DND-41 (cell line): Measurements from ENCODE around the gene YTHDF1.

ENCODE experiments used
- ATAC-seq: fragments of 200-7000 bp; cut with Tn5 transposase; 3 replicates; pipeline ENCODE4 v1.9.1; 2021; ENCODE audit warnings: low read depth; ENCODE audit not compliant: insufficient read depth
- DNase-seq: peaks from one replicate; pipeline ENCODE4 v3.0.0-alpha.2; 2020
- H2AFZ ChIP-seq: 2 replicates; pipeline ENCODE4 v1.6.0; 2012; ENCODE audit warnings: low read depth, low read length
- H3K27ac ChIP-seq: 2 replicates; pipeline ENCODE4 v1.5.1; 2012; ENCODE audit warnings: low read length, inconsistent platforms
- H3K27me3 ChIP-seq: fragments of 200-600 bp; sonication (generic); 2 replicates; pipeline ENCODE4 v1.6.0; 2012; ENCODE audit warnings: low read length, mild to moderate bottlenecking, inconsistent platforms; ENCODE audit not compliant: insufficient read depth, poor library complexity
- H3K36me3 ChIP-seq: 2 replicates; pipeline ENCODE4 v1.5.1; 2012; ENCODE audit warnings: low read length, inconsistent platforms; ENCODE audit not compliant: insufficient read depth
- H3K4me1 ChIP-seq: 2 replicates; pipeline ENCODE4 v1.5.1; 2012; ENCODE audit warnings: mild to moderate bottlenecking, low read length; ENCODE audit not compliant: insufficient read depth
- H3K4me2 ChIP-seq: 2 replicates; pipeline ENCODE4 v1.6.0; 2012; ENCODE audit warnings: mild to moderate bottlenecking, moderate library complexity, low read length, inconsistent platforms; ENCODE audit not compliant: insufficient read depth
- H3K4me3 ChIP-seq, 2 experiments: fragments of 200-600 bp in 1 of 2; shearing (Covaris generic) in 1 of 2; 2 replicates each; pipeline ENCODE4 v1.5.1; 2012 to 2016; ENCODE audit warnings: inconsistent platforms in 2 of 2, low read length in 2 of 2, mild to moderate bottlenecking in 2 of 2, low read depth in 1 of 2, moderate library complexity in 1 of 2
- H3K79me2 ChIP-seq: 2 replicates; pipeline ENCODE4 v1.6.0; 2012; ENCODE audit warnings: low read length, inconsistent platforms; ENCODE audit not compliant: insufficient read depth
- H3K9ac ChIP-seq: 2 replicates; pipeline ENCODE4 v1.6.0; 2012; ENCODE audit warnings: low read depth, mild to moderate bottlenecking, inconsistent platforms, low read length, moderate library complexity
- H3K9me3 ChIP-seq: 2 replicates; pipeline ENCODE4 v1.5.1; 2012; ENCODE audit warnings: low read length, moderate library complexity, mild to moderate bottlenecking, inconsistent platforms; ENCODE audit not compliant: insufficient read depth, severe bottlenecking
- H4K20me1 ChIP-seq: 2 replicates; pipeline ENCODE4 v1.6.0; 2012; ENCODE audit warnings: low read length; ENCODE audit not compliant: insufficient read depth
- EZH2 ChIP-seq: IDR thresholded peaks from 3 replicates; pipeline ENCODE4 v1.6.1; 2012; ENCODE audit warnings: borderline replicate concordance, low read depth, mild to moderate bottlenecking, moderate library complexity, low read length, inconsistent platforms; ENCODE audit not compliant: severe bottlenecking
- TF ChIP-seq, protein P1 (sequence below): IDR thresholded peaks from 2 replicates; pipeline ENCODE4 v1.5.1; 2012; ENCODE audit warnings: borderline replicate concordance, low read length, moderate library complexity, mild to moderate bottlenecking; ENCODE audit not compliant: poor library complexity, severe bottlenecking; ENCODE audit errors: extremely low read depth

YTHDF1 gene

GRCh38 chr20:63216849-63217471 lies 1.0 kb upstream of the YTHDF1 start:
- Histone ChIP-seq H3K79me2 (peaks cover 39% of the 10 kb centered on the region), H3K27me3 (peaks cover 11% of the 10 kb centered on the region), H4K20me1 (peaks cover 36% of the 10 kb centered on the region), H3K4me3 (peak overlapping the region; percentile 19 to 84; a peak in 3 of 4 replicates), H2AFZ (peak overlapping the region; percentile 78), H3K9me3 (no peaks in the 10 kb centered on the region), H3K27ac (peak overlapping the region; percentile 63), H3K4me2 (peak overlapping the region; percentile 83), H3K9ac (peak overlapping the region; percentile 94), H3K36me3 (peaks cover 35% of the 10 kb centered on the region), H3K4me1 (peaks cover 43% of the 10 kb centered on the region)
- TF ChIP-seq EZH2: no peak
- TF ChIP-seq, protein P1, sequence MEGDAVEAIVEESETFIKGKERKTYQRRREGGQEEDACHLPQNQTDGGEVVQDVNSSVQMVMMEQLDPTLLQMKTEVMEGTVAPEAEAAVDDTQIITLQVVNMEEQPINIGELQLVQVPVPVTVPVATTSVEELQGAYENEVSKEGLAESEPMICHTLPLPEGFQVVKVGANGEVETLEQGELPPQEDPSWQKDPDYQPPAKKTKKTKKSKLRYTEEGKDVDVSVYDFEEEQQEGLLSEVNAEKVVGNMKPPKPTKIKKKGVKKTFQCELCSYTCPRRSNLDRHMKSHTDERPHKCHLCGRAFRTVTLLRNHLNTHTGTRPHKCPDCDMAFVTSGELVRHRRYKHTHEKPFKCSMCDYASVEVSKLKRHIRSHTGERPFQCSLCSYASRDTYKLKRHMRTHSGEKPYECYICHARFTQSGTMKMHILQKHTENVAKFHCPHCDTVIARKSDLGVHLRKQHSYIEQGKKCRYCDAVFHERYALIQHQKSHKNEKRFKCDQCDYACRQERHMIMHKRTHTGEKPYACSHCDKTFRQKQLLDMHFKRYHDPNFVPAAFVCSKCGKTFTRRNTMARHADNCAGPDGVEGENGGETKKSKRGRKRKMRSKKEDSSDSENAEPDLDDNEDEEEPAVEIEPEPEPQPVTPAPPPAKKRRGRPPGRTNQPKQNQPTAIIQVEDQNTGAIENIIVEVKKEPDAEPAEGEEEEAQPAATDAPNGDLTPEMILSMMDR: no peak
- DNase-seq (no peak), ATAC-seq (no peak)

- ATAC-seq: peak; percentile 12; the same call in 1 of the 3 replicates
Measured at GRCh38 chr20:63215101-63216040, 560 bp downstream of the YTHDF1 start.

GRCh38 chr20:63214514-63214913 lies 1.4 kb downstream of the YTHDF1 start:
- TF ChIP-seq, protein P1: no peak
- no peak for TF ChIP-seq EZH2
- peaks cover 60% of the 10 kb centered on the region for H4K20me1 ChIP-seq
- peak overlapping the region; percentile 86 for H3K4me2 ChIP-seq
- DNase-seq (no peak), ATAC-seq (no peak)
- peak overlapping the region; percentile 94 for H3K9ac ChIP-seq
- peaks cover 63% of the 10 kb centered on the region for H3K79me2 ChIP-seq
- H3K4me3 ChIP-seq: peak overlapping the region; percentile 59 to 84; a peak in 3 of 4 replicates
- H3K36me3 ChIP-seq: peaks cover 59% of the 10 kb centered on the region
- no peaks in the 10 kb centered on the region for H3K9me3 ChIP-seq
- H3K27me3 ChIP-seq: peaks cover under 1% of the 10 kb centered on the region
- no peak overlapping the region for H2AFZ ChIP-seq
- H3K4me1 ChIP-seq: peaks cover 57% of the 10 kb centered on the region
- H3K27ac ChIP-seq: peak overlapping the region; percentile 58; the same call in 1 of the 2 replicates

More at GRCh38 chr20:63215101-63216040, 560 bp downstream of the YTHDF1 start:
- peaks cover 50% of the 10 kb centered on the region for H3K36me3 ChIP-seq
- H4K20me1 ChIP-seq: peaks cover 52% of the 10 kb centered on the region
- TF ChIP-seq EZH2: no peak
- TF ChIP-seq, protein P1: peak; percentile 61
- peak; percentile 40 for DNase-seq
- H3K4me3 ChIP-seq: peak overlapping the region; percentile 59 to 84
- H3K4me2 ChIP-seq: peak overlapping the region; percentile 86
- H3K27ac ChIP-seq: peak overlapping the region; percentile 58
- H3K79me2 ChIP-seq: peaks cover 55% of the 10 kb centered on the region
- peaks cover 7% of the 10 kb centered on the region for H3K27me3 ChIP-seq
- H3K9ac ChIP-seq: peak overlapping the region; percentile 94
- H3K4me1 ChIP-seq: peaks cover 50% of the 10 kb centered on the region
- H2AFZ ChIP-seq: peak overlapping the region; percentile 56
- H3K9me3 ChIP-seq: no peaks in the 10 kb centered on the region
